ENCODE data around the gene DUSP5. TPM values are rescaled to one million over a fixed set of nuclear protein-coding genes. Genes with fewer than 3 reads are reported as not detected.
A peak's percentile ranks its signal among the peaks of the same experiment; 100 is the strongest.

The DUSP5 gene
- total RNA-seq, 1 donor from 2014 or later, result 14.8 TPM

DNA sequence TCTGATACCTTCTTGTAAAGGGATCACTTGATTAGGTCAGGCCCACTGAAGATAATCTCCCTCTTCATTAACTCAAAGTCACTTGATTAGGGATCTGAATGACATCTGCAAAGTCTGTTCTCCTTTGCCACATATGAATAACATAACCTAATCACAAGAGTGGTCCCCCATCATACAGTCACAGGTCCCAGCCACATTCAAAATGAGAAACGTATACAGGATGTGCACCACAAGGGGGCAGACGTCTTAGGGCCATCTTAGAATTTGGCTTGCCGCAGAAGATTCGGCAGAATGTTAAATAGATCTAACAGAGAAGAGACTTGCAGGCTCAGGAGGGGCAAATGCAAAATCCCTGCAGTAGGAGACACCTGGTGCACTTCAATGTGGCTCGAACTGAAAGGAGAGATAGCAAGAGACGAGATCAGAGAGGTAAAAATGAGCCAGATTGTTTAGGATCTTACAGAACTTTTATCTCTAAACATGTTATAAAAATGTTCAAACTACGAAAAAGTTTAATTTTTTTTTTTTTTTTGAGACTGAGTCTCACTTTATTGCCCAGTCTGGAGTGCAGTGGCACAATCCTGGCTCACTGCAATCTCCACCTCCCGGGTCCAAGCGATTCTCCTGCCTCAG, 59.4 kb downstream of the DUSP5 start:
- peaks cover 7% of the 10 kb centered on the region for H3K4me1 Mint-ChIP-seq
- peaks cover 2% of the 10 kb centered on the region for H3K27me3 Mint-ChIP-seq (ENCODE audit: low read depth)
- no peaks in the 10 kb centered on the region for H3K36me3 Mint-ChIP-seq
- DNase-seq (ENCODE audit: low spot score in 2 of 2, unreplicated experiment in 2 of 2), result no peak
- H3K27ac Mint-ChIP-seq, result no peak overlapping the region
- H3K4me3 Mint-ChIP-seq, result no peak overlapping the region
- peaks cover 4% of the 10 kb centered on the region for H3K9me3 Mint-ChIP-seq
- TF ChIP-seq, protein P1, sequence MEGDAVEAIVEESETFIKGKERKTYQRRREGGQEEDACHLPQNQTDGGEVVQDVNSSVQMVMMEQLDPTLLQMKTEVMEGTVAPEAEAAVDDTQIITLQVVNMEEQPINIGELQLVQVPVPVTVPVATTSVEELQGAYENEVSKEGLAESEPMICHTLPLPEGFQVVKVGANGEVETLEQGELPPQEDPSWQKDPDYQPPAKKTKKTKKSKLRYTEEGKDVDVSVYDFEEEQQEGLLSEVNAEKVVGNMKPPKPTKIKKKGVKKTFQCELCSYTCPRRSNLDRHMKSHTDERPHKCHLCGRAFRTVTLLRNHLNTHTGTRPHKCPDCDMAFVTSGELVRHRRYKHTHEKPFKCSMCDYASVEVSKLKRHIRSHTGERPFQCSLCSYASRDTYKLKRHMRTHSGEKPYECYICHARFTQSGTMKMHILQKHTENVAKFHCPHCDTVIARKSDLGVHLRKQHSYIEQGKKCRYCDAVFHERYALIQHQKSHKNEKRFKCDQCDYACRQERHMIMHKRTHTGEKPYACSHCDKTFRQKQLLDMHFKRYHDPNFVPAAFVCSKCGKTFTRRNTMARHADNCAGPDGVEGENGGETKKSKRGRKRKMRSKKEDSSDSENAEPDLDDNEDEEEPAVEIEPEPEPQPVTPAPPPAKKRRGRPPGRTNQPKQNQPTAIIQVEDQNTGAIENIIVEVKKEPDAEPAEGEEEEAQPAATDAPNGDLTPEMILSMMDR (IDR thresholded peaks at IDR 0.05; ENCODE audit: unreplicated experiment), result peak; percentile 27

DNA sequence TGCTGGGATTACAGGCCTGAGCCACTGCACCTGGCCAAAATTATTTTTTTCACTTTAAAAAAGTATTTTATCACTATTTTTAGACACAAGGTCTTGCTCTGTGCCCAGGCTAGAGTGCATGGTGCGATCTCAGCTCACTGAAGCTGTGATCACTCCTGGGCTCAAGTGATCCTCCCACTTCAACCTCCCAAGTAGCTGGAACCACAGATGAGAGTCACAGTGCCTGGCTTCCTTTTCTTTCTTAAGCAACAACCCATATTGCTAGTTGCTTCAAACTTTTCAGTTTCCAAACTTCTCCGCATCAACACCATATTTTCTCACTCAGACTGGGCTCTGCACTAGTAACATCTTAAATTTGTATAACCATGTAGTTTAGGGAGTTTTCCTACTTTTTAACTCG, 60.3 kb downstream of the DUSP5 start:
- H3K27ac Mint-ChIP-seq, result no peak overlapping the region

DNA sequence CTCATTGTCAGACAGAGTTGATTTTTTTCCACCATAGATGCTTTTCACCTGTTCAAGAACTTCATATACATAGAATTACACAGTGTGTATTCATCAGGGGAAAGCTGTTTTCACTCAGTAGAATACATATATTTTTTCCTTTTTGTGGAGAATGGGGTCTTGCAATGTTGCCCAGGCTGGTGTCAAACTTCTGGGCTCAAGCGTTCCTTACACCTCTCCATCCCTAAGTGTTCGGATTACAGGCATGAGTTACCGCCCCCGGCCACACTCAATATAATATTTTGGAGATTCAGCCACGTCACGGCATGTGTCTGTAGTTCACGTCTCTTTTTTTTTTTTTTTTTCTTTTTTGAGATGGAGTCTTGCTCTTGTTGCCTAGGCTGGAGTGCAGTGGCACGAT, 62.3 kb downstream of the DUSP5 start:
- peaks cover 4% of the 10 kb centered on the region for H3K9me3 Mint-ChIP-seq

More for the DNA sequence above, 60.3 kb downstream of the DUSP5 start:
- H3K9me3 Mint-ChIP-seq, result peaks cover 4% of the 10 kb centered on the region
- H3K36me3 Mint-ChIP-seq, result no peaks in the 10 kb centered on the region
- no peak overlapping the region for H3K4me3 Mint-ChIP-seq
- peaks cover 7% of the 10 kb centered on the region for H3K4me1 Mint-ChIP-seq
- TF ChIP-seq, protein P1 (IDR thresholded peaks at IDR 0.05; ENCODE audit: unreplicated experiment), result no peak
- H3K27me3 Mint-ChIP-seq (ENCODE audit: low read depth), result peaks cover 1% of the 10 kb centered on the region
- no peak for DNase-seq (ENCODE audit: low spot score in 2 of 2, unreplicated experiment in 2 of 2)

More for the DNA sequence above, 62.3 kb downstream of the DUSP5 start:
- DNase-seq (ENCODE audit: low spot score in 2 of 2, unreplicated experiment in 2 of 2), result no peak
- peaks cover 1% of the 10 kb centered on the region for H3K27me3 Mint-ChIP-seq (ENCODE audit: low read depth)
- TF ChIP-seq, protein P1 (IDR thresholded peaks at IDR 0.05; ENCODE audit: unreplicated experiment), result no peak
- no peak overlapping the region for H3K27ac Mint-ChIP-seq
- H3K36me3 Mint-ChIP-seq, result no peaks in the 10 kb centered on the region
- H3K4me1 Mint-ChIP-seq, result peaks cover 4% of the 10 kb centered on the region
- H3K4me3 Mint-ChIP-seq, result no peak overlapping the region

Other genes with a start within 250 kb of the DUSP5 start
- gene SMNDC1, start 193.0 kb upstream of the DUSP5 start, total RNA-seq, result 38.5 to 41.4 TPM (median 39.6 TPM) in 3 replicates
- gene SMC3, start 69.8 kb downstream of the DUSP5 start, total RNA-seq, result 44.7 to 47.2 TPM (median 47.1 TPM) in 3 replicates
- gene RBM20, start 146.4 kb downstream of the DUSP5 start, total RNA-seq, result 20.5 to 23.3 TPM (median 20.7 TPM) in 3 replicates

All from mesothelial cell of epicardium (in vitro differentiated cells).